ENCODE measurements around the gene NOP53. TPM values are rescaled to one million over a fixed set of nuclear protein-coding genes. Genes with fewer than 3 reads are reported as not detected.
"Not testable (repeated sequence)": the region's sequence is repeated elsewhere in the genome, so short reads cannot be mapped to it uniquely, and the experiment has no call there.

NOP53 gene
- total RNA-seq, 2 experiments from 2014 or later: 225 to 227 TPM

DNA sequence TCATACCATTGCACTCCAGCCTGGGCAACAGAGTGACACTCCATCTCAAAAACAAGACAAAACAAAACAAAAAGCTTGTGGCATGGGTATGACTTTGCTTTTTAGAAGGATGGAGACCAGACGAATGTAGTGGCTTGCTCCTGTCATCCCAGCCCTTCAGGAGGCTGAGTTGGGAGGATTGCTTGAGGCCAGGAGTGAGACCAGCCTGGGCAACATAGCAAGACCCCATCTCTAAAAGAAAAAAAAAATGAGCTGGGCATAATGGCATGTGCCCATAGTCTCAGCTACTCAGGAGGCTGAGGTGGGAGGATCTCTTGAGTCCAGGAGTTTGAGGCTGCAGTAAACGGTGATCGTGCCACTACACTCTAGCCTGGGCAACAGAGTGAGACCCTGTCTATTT is 16.8 kb downstream of the NOP53 start:
- no peak overlapping the region for H3K27ac Mint-ChIP-seq
- ATAC-seq (no peak), DNase-seq (no peak)
- H3K4me3 Mint-ChIP-seq: no peak overlapping the region
- no peaks in the 10 kb centered on the region for H3K27me3 Mint-ChIP-seq
- CTCF ChIA-PET: interaction anchor here (1.0 kb wide), 1 partner anchor 28 kb away, joined by 3 read pairs; no protein-coding TSS in a partner anchor
- peaks cover 21% of the 10 kb centered on the region for H3K36me3 Mint-ChIP-seq
- H3K9me3 Mint-ChIP-seq (ENCODE audit: low read depth): no peaks in the 10 kb centered on the region
- H3K4me1 Mint-ChIP-seq: peaks cover 5% of the 10 kb centered on the region

DNA sequence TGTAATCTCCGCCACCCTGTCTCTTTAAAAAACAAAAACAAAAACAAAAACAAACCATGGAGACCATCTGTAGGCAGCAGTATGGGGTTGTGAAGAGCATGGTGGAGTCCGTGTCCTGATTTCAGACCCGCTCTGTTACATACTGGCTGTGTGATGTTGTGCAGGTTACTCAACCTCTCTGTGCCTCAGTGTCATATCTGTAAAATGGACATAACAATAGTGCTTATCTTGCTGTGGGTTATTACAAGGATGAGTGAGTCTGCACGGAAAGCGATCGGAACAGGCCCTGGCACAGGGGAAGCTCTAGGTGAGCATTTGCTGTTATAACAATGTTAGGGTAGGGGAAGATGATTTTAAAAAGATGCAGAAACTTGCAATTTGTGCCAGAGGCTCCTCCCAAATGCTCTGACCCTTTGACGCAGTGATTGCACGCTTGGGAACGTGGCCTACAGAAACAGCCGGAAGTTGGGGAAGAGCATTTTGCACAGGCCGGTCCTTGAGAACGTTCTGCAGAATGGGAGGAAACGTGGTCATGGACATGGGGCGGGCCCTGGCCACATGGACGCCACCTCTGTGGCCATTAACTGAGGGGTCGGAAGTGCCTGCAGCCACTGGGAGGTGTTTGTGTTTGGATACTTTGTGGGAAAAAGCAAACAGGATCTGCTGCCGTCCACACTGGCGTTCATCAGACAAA is 17.4 kb downstream of the NOP53 start:
- peaks cover 5% of the 10 kb centered on the region for H3K4me1 Mint-ChIP-seq
- no peak overlapping the region for H3K27ac Mint-ChIP-seq
- no peak overlapping the region for H3K4me3 Mint-ChIP-seq
- no peak for ATAC-seq
- H3K27me3 Mint-ChIP-seq: no peaks in the 10 kb centered on the region
- peaks cover 16% of the 10 kb centered on the region for H3K36me3 Mint-ChIP-seq
- DNase-seq: no peak
- CTCF ChIA-PET: interaction anchor here (1.0 to 1.6 kb wide), 2 partner anchors 16 to 28 kb away, joined by 3 read pairs; partner anchors contain the start of gene SELENOW
- no peaks in the 10 kb centered on the region for H3K9me3 Mint-ChIP-seq (ENCODE audit: low read depth)

DNA sequence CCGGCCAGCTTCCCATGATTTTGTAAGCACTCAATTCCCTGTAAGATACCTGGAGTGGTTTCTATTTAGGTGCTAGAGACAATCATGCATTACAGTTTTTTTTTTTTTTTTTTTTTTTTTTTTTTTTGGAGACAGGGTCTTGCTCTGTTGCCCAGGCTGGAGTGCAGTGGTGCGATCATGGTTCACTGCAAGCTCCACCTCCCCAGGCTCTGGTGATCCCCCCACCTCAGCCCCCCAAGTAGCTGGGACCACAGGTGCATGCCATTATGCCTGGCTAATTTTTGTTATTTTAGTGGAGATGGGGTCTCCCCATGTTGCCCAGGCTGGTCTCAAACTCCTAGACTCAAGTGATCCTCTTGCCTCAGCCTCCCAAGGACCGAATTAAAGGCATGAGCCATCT is 19.4 kb downstream of the NOP53 start:
- CTCF ChIA-PET: interaction anchor here (0.6 to 5.1 kb wide), 4 partner anchors 14 to 328 kb away, joined by 3 to 39 read pairs (median 4); partner anchors contain the start of gene SELENOW

DNA sequence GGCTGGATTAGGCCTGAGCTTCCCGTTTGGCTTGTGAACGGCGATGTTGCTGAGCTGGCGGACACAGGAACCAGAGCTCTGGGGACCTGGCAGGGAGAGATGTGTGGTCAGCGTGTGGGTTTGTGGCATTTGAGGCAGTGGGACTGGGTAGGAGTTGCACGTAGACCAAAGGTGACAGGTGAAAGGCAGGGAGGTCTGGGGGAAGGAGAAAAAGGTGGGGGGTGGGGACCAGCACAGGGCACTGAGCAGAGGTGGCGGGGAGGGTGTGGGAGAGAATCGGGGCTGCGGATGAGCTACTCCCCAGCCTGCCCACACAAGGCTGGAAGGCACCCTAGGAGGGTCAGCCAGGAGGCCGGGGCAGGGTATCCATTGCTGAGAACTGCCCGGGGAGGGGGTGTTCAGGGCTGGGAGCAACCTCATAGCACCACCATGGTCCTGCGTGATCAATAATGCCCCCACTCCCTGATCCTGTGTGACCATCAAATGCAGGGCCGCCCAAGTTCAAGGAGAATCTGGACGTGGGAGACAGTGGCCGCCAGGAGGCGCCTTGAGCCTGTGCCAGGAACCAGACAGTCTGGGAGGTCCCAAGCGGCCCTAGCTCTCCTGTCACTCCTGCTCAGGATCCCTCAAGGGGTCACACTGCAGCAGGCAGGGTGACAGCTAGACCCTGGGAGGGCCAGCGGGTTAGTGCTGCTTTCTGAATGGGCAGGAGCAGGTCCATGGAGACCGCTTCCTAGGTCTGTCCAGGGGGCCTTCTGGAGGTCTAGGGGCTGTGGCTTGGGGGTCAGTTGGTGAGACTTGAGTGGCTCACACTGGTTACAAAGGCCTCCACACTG is 20.4 kb downstream of the NOP53 start:
- peak; percentile 62 for ATAC-seq
- Mint-ChIP-seq H3K36me3 (peaks cover 1% of the 10 kb centered on the region), H3K27me3 (peaks cover 3% of the 10 kb centered on the region), H3K9me3 (ENCODE audit: low read depth) (no peaks in the 10 kb centered on the region), H3K27ac (no peak overlapping the region), H3K4me3 (no peak overlapping the region), H3K4me1 (peaks cover 8% of the 10 kb centered on the region)
- CTCF ChIA-PET: interaction anchor here (0.7 to 5.1 kb wide), 8 partner anchors 14 to 374 kb away, joined by 3 to 39 read pairs (median 3); no protein-coding TSS in a partner anchor
- DNase-seq: peak; percentile 54

More for the DNA sequence above, 19.4 kb downstream of the NOP53 start:
- H3K27ac Mint-ChIP-seq; ATAC-seq; H3K9me3 Mint-ChIP-seq (ENCODE audit: low read depth); H3K4me1 Mint-ChIP-seq; H3K27me3 Mint-ChIP-seq; H3K4me3 Mint-ChIP-seq; H3K36me3 Mint-ChIP-seq; DNase-seq: not testable (repeated sequence)

DNA sequence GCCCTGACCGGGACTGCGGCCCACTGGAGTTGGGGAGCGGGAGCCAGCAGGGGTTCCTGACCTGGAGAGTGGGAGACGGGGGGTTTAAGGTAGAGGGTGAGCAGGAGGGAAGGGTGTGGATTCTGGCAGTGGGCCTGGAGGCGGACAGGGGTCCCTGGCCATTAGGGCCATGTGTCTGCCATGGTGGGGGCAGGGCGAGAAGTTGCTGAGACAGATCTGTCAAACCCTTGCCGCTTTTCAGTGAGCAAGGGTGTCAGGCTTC is 20.9 kb downstream of the NOP53 start:
- Mint-ChIP-seq H3K4me3 (no peak overlapping the region), H3K27ac (no peak overlapping the region), H3K4me1 (peaks cover 8% of the 10 kb centered on the region), H3K9me3 (ENCODE audit: low read depth) (no peaks in the 10 kb centered on the region), H3K36me3 (peaks cover 1% of the 10 kb centered on the region), H3K27me3 (peaks cover 3% of the 10 kb centered on the region)
- no peak for DNase-seq
- CTCF ChIA-PET: interaction anchor here (0.8 to 5.1 kb wide), 6 partner anchors 13 to 375 kb away, joined by 3 to 39 read pairs (median 3); no protein-coding TSS in a partner anchor
- no peak for ATAC-seq

DNA sequence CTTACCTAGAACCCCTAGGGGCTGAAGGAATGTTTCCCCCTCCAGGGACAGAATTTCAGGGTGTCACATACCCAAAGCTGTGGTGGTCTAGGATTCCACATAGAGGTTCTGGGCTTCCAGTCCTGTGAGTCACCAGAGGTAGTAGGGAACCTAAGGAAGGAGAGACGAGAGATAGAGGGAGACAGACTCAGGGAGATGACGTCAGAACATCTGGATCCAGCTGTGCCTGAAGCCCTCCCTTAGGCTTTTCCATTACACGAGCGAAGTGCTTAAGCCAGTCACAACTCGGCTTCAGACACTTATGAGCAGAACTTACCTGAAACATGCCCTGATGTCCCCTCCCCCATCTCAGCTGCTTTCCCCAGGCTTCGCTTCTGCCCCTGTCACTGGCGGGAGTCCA is 21.3 kb downstream of the NOP53 start:
- Mint-ChIP-seq H3K27ac (no peak overlapping the region), H3K27me3 (peaks cover 3% of the 10 kb centered on the region), H3K36me3 (peaks cover 1% of the 10 kb centered on the region), H3K4me3 (no peak overlapping the region), H3K4me1 (peaks cover 8% of the 10 kb centered on the region), H3K9me3 (ENCODE audit: low read depth) (no peaks in the 10 kb centered on the region)
- DNase-seq (no peak), ATAC-seq (no peak)
- CTCF ChIA-PET: interaction anchor here (1.3 to 5.1 kb wide), 2 partner anchors 10 to 23 kb away, joined by 4 to 39 read pairs; no protein-coding TSS in a partner anchor

DNA sequence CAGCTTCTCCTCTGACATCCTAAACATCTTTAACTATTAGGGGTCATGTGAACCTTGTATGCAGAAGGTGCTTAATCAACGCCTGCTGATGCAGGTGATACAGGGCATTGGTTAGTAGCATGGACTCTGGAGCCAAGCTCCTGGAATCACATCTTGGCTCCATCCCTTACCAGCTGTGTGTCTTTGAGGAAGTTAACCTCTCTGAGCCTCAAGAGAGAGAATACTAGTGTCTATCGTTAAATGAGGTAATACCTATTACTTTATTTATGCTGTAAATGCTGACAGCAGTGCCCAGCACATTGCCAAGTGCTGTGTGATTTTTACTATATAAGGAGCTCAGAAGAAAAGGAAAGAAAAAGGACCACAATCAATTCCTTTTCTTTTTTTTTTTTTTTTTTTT is 22.0 kb downstream of the NOP53 start:
- no peak overlapping the region for H3K27ac Mint-ChIP-seq
- H3K4me1 Mint-ChIP-seq: peaks cover 8% of the 10 kb centered on the region
- DNase-seq: no peak
- peaks cover 3% of the 10 kb centered on the region for H3K27me3 Mint-ChIP-seq
- no peaks in the 10 kb centered on the region for H3K9me3 Mint-ChIP-seq (ENCODE audit: low read depth)
- no peak for ATAC-seq
- CTCF ChIA-PET: interaction anchor here (1.3 to 5.1 kb wide), 2 partner anchors 11 to 22 kb away, joined by 4 to 39 read pairs; no protein-coding TSS in a partner anchor
- H3K36me3 Mint-ChIP-seq: peaks cover 1% of the 10 kb centered on the region
- H3K4me3 Mint-ChIP-seq: no peak overlapping the region

DNA sequence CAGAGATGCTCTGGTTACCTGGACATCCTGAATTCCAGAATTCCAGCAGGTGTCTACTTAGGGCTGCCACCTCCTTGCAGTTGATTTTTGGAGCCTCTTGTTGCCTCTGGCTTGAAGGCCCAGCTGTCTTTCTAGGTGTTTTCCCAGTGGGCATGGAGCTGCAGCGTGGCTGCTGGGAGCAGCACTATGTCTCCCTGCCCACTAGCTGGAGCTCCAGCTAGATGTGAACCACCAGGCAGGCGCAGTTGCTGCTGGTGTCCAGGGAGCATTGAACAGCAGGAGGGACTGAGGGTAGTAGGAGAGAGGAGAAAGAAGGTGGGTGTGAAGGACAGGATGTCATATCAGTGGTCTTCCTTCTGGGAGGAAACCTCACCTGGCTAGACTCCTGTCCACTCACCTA is 23.3 kb downstream of the NOP53 start:
- Mint-ChIP-seq H3K36me3 (peaks cover 1% of the 10 kb centered on the region), H3K4me3 (no peak overlapping the region), H3K4me1 (peaks cover 8% of the 10 kb centered on the region), H3K9me3 (ENCODE audit: low read depth) (no peaks in the 10 kb centered on the region), H3K27me3 (peaks cover 3% of the 10 kb centered on the region), H3K27ac (no peak overlapping the region)
- DNase-seq (no peak), ATAC-seq (no peak)
- CTCF ChIA-PET: interaction anchor here (5.1 kb wide), 1 partner anchor 21 kb away, joined by 39 read pairs; no protein-coding TSS in a partner anchor

DNA sequence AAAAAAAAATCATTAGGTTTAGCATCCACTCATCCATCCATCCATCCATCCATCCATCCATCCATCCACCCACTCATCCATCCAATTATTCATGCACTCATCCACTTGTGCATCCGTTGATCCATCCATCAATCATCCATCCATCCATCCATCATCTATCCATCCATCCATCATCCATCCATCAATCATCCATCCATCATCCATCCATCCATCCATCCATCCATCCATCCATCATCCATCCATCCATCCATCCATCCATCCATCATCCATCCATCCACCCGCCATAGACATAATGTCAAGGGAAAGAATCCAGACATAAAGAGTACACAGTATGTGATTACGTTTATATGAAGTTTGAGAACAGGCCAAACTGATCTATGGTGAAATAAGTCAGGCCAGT is 24.2 kb downstream of the NOP53 start:
- peaks cover 1% of the 10 kb centered on the region for H3K36me3 Mint-ChIP-seq
- peaks cover 3% of the 10 kb centered on the region for H3K27me3 Mint-ChIP-seq
- CTCF ChIA-PET: no interaction called here
- no peak overlapping the region for H3K27ac Mint-ChIP-seq
- ATAC-seq (no peak), DNase-seq (no peak)
- H3K4me3 Mint-ChIP-seq: no peak overlapping the region
- peaks cover 8% of the 10 kb centered on the region for H3K4me1 Mint-ChIP-seq
- no peaks in the 10 kb centered on the region for H3K9me3 Mint-ChIP-seq (ENCODE audit: low read depth)

DNA sequence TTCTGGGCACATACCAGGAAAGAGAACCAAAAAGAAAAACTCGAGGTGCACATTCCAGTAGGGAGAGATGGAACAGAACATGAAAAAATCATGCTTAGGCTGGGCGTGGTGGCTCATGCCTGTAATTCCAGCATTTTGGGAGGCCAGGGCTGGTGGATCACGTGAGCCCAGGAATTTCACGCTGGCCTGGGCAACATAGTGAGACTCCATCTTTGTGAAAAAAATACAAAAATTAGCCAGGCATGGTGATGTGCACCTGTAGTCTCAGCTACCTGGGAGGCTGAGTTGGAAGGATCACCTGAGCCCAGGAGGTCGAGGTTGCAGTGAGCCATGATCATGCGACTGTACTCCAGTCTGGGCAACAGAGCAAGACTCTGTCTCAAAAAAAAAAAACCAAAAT is 25.9 kb downstream of the NOP53 start:
- H3K27me3 Mint-ChIP-seq; H3K9me3 Mint-ChIP-seq (ENCODE audit: low read depth); DNase-seq; ATAC-seq; H3K4me3 Mint-ChIP-seq; H3K36me3 Mint-ChIP-seq; H3K27ac Mint-ChIP-seq; H3K4me1 Mint-ChIP-seq: not testable (repeated sequence)
- CTCF ChIA-PET: interaction anchor here (0.7 kb wide), 1 partner anchor 246 kb away, joined by 3 read pairs; no protein-coding TSS in a partner anchor

DNA sequence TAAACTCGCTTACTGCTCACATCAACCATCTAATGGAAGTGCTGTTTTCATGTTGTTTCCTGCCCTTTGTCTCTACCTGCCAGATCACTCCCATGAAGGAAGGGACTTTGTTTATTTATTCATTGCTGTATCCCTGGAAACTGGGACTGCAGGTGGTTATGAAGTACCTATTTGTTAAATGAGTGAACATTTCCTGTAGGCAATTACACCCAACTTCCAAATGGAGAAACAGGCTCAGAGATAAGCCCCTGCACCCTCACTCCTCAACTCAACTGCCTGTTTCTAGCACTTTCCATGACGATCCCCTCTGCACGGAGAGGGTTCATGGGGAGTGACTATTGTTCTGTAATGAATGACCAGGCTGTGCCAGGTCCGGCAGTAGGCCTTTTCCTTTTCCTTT is 31.2 kb downstream of the NOP53 start:
- Mint-ChIP-seq H3K36me3 (peaks cover 7% of the 10 kb centered on the region), H3K27me3 (no peaks in the 10 kb centered on the region), H3K27ac (no peak overlapping the region), H3K4me3 (no peak overlapping the region), H3K9me3 (ENCODE audit: low read depth) (no peaks in the 10 kb centered on the region), H3K4me1 (peaks cover 16% of the 10 kb centered on the region)
- DNase-seq (no peak), ATAC-seq (no peak)
- CTCF ChIA-PET: interaction anchor here (1.0 kb wide), 1 partner anchor 14 kb away, joined by 3 read pairs; no protein-coding TSS in a partner anchor

DNA sequence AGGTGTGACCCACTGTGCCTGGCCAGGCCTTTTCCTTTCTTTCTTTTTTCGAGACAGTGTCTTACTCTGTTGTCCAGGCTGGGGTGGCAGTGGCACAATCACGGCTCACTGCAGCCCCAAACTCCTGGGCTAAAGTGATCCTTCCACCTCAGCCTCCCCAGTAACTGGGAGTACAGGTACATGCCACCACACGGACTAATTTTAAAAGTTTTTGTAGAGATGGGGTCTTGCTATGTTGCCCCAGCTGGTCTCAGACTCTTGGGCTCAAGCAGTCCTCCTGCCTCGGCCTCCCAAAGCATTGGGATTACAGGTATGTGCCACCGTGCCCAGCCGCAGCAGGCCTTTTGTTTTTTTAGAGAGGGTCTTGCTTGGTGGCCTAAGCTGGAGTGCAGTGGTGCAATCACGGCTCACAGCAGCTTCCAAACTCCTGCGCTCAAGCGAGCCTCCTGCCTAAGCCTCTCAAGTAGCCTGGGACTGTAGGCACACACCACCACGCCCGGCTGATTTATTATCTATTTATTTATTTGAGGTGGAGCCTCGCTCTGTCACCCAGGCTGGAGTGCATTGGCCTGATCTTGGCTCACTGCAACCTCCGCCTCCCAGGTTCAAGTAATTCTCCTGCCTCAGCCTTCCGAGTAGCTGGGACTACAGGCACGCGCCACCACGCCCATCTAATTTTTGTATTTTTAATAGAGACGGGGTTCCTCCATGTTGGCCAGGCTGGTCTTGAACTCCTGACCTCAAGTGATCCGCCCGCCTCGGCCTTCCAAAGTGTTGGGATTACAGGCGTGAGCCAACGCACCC is 32.1 kb downstream of the NOP53 start:
- CTCF ChIA-PET: interaction anchor here (0.6 to 1.9 kb wide), 2 partner anchors 32 to 38 kb away, joined by 4 to 5 read pairs; partner anchors contain the start of gene NOP53
- peak overlapping the region; percentile 94 for H3K27ac Mint-ChIP-seq

More for the DNA sequence above, 32.1 kb downstream of the NOP53 start:
- not testable (repeated sequence) for H3K36me3 Mint-ChIP-seq; H3K27me3 Mint-ChIP-seq; DNase-seq; ATAC-seq; H3K9me3 Mint-ChIP-seq (ENCODE audit: low read depth)
- Mint-ChIP-seq H3K4me1 (peaks cover 16% of the 10 kb centered on the region), H3K4me3 (peak overlapping the region; percentile 99)
